Neural progenitor cell (in vitro differentiated cells): ENCODE results near the gene TTLL9. TPM values are rescaled to one million over a fixed set of nuclear protein-coding genes. Genes with fewer than 3 reads are reported as not detected.
A peak's percentile ranks its signal among the peaks of the same experiment; 100 is the strongest.

Experiments
- DNase-seq: peaks from one replicate; pipeline ENCODE4 v3.0.0-alpha.2; 2016; ENCODE audit warnings: low spot score
- H2AFZ ChIP-seq: fragments of 200-600 bp; sonication (generic); replicated peaks from 2 replicates; pipeline ENCODE4 v1.6.1; 2016; ENCODE audit warnings: antibody characterized with exemption
- H3F3A ChIP-seq: fragments of 200-600 bp; sonication (generic); 2 replicates; pipeline ENCODE4 v1.6.1; 2016; ENCODE audit warnings: antibody characterized with exemption, low read depth
- H3K27ac ChIP-seq: fragments of 200-600 bp; sonication (generic); 2 replicates; pipeline ENCODE4 v1.5.1; 2016; ENCODE audit warnings: mild to moderate bottlenecking
- H3K27me3 ChIP-seq: fragments of 200-600 bp; sonication (generic); 2 replicates; pipeline ENCODE4 v1.6.1; 2016; ENCODE audit warnings: mild to moderate bottlenecking, moderate library complexity
- H3K36me3 ChIP-seq: fragments of 200-600 bp; sonication (generic); 2 replicates; pipeline ENCODE4 v1.5.1; 2016
- H3K4me1 ChIP-seq: fragments of 200-600 bp; sonication (generic); 2 replicates; pipeline ENCODE4 v1.6.1; 2016; ENCODE audit warnings: mixed run types
- H3K4me2 ChIP-seq: fragments of 200-600 bp; sonication (generic); 2 replicates; pipeline ENCODE4 v1.6.1; 2016
- H3K4me3 ChIP-seq: fragments of 200-600 bp; sonication (generic); 2 replicates; pipeline ENCODE4 v1.5.1; 2016
- H3K79me2 ChIP-seq: fragments of 200-600 bp; sonication (generic); 2 replicates; pipeline ENCODE4 v1.6.1; 2016; ENCODE audit warnings: low read depth
- H3K9ac ChIP-seq: fragments of 200-600 bp; sonication (generic); 2 replicates; pipeline ENCODE4 v1.6.1; 2016
- H3K9me3 ChIP-seq: fragments of 200-600 bp; sonication (generic); 2 replicates; pipeline ENCODE4 v1.5.1; 2016; ENCODE audit warnings: low read depth
- H4K20me1 ChIP-seq: fragments of 200-600 bp; sonication (generic); 2 replicates; pipeline ENCODE4 v1.6.1; 2016; ENCODE audit warnings: low read depth
- H3K27ac Mint-ChIP-seq: 3 replicates; pipeline ENCODE4 v1.8.0; 2021; ENCODE audit warnings: mixed read lengths
- H3K27me3 Mint-ChIP-seq: 2 replicates; pipeline ENCODE4 v1.8.0; 2022; ENCODE audit warnings: low read depth, mild to moderate bottlenecking, inconsistent platforms, moderate library complexity, mixed read lengths; ENCODE audit not compliant: insufficient read depth
- H3K36me3 Mint-ChIP-seq: 3 replicates; pipeline ENCODE4 v1.8.0; 2021; ENCODE audit warnings: mixed read lengths
- H3K4me1 Mint-ChIP-seq: 3 replicates; pipeline ENCODE4 v1.8.0; 2021; ENCODE audit warnings: mixed read lengths
- H3K4me3 Mint-ChIP-seq: 3 replicates; pipeline ENCODE4 v1.8.0; 2021; ENCODE audit warnings: mild to moderate bottlenecking, moderate library complexity, mixed read lengths
- H3K9me3 Mint-ChIP-seq: 3 replicates; pipeline ENCODE4 v1.8.0; 2020; ENCODE audit warnings: mixed read lengths
- CTCF ChIP-seq: fragments of 200-600 bp; sonication (generic); IDR thresholded peaks from 2 replicates; pipeline ENCODE4 v1.5.1; 2017; ENCODE audit warnings: antibody characterized with exemption, mild to moderate bottlenecking
- EZH2 ChIP-seq: fragments of 200-600 bp; sonication (generic); IDR thresholded peaks from 2 replicates; pipeline ENCODE4 v1.6.1; 2017; ENCODE audit warnings: antibody characterized with exemption, mild to moderate bottlenecking, moderate library complexity
- EZH2phosphoT487 ChIP-seq: fragments of 200-600 bp; sonication (generic); IDR thresholded peaks from 2 replicates; pipeline ENCODE4 v1.6.1; 2017; ENCODE audit warnings: antibody characterized with exemption
- total RNA-seq: library from RNA; depleted of rRNA; stranded (reverse); fragments of >200 nt; gene quantifications from 2 replicates; pipeline ENCODE4 v1.2.3, GENCODE V29; 2015; ENCODE audit warnings: low replicate concordance

The TTLL9 gene
- total RNA-seq, 1 donor from 2014 or later, result not detected

- Mint-ChIP-seq H3K36me3 (no peaks in the 10 kb centered on the region), H3K4me3 (no peak overlapping the region), H3K27ac (peak overlapping the region; percentile 33), H3K9me3 (no peaks in the 10 kb centered on the region), H3K4me1 (peaks cover 24% of the 10 kb centered on the region), H3K27me3 (peaks cover 9% of the 10 kb centered on the region)
- no peaks in the 10 kb centered on the region for H3K79me2 ChIP-seq
- peaks cover 17% of the 10 kb centered on the region for H3K27me3 ChIP-seq
- no peaks in the 10 kb centered on the region for H4K20me1 ChIP-seq
- H3K4me3 ChIP-seq, result no peak overlapping the region
- no peak overlapping the region for H3K9ac ChIP-seq
- no peak overlapping the region for H2AFZ ChIP-seq
- TF ChIP-seq CTCF, result no peak
- TF ChIP-seq EZH2, result no peak
- TF ChIP-seq EZH2phosphoT487, result no peak
- H3K36me3 ChIP-seq, result no peaks in the 10 kb centered on the region
- no peaks in the 10 kb centered on the region for H3K9me3 ChIP-seq
- peaks cover 43% of the 10 kb centered on the region for H3K4me1 ChIP-seq
- peaks cover 6% of the 10 kb centered on the region for H3F3A ChIP-seq
- no peak overlapping the region for H3K4me2 ChIP-seq
- DNase-seq, result no peak
- no peak overlapping the region for H3K27ac ChIP-seq
Measured at GRCh38 chr20:31843881-31844280, 26.6 kb upstream of the TTLL9 start.

GRCh38 chr20:31844737-31845299, 25.6 kb upstream of the TTLL9 start:
- DNase-seq, result no peak
- no peaks in the 10 kb centered on the region for H3K36me3 Mint-ChIP-seq
- H3K9ac ChIP-seq, result no peak overlapping the region
- peaks cover 6% of the 10 kb centered on the region for H3F3A ChIP-seq
- H3K4me1 Mint-ChIP-seq, result peaks cover 24% of the 10 kb centered on the region
- H3K27me3 Mint-ChIP-seq, result peaks cover 9% of the 10 kb centered on the region
- H4K20me1 ChIP-seq, result no peaks in the 10 kb centered on the region
- no peaks in the 10 kb centered on the region for H3K9me3 ChIP-seq
- H3K27ac Mint-ChIP-seq, result no peak overlapping the region
- no peak overlapping the region for H3K27ac ChIP-seq
- no peak overlapping the region for H3K4me2 ChIP-seq
- no peak overlapping the region for H2AFZ ChIP-seq
- no peak overlapping the region for H3K4me3 ChIP-seq
- peaks cover 26% of the 10 kb centered on the region for H3K27me3 ChIP-seq
- H3K9me3 Mint-ChIP-seq, result no peaks in the 10 kb centered on the region
- no peak overlapping the region for H3K4me3 Mint-ChIP-seq
- peaks cover 43% of the 10 kb centered on the region for H3K4me1 ChIP-seq
- TF ChIP-seq EZH2 (no peak), EZH2phosphoT487 (no peak), CTCF (no peak)
- H3K79me2 ChIP-seq, result no peaks in the 10 kb centered on the region
- H3K36me3 ChIP-seq, result no peaks in the 10 kb centered on the region

GRCh38 chr20:31845300-31845863, 25.1 kb upstream of the TTLL9 start, which contains the start of gene FOXS1:
TSS of gene FOXS1 (minus strand) at chr20:31845604. CDS start at chr20:31845542, 62 bp downstream.
- Mint-ChIP-seq H3K4me3 (no peak within 1 kb of the TSS), H3K27me3 (peaks cover 9% of the 10 kb centered on the region), H3K27ac (no peak within 1 kb of the TSS), H3K36me3 (no peaks in the 10 kb centered on the region), H3K4me1 (peaks cover 24% of the 10 kb centered on the region), H3K9me3 (no peaks in the 10 kb centered on the region)
- TF ChIP-seq EZH2 (no peak), EZH2phosphoT487 (no peak), CTCF (no peak)
- peak within 1 kb of the TSS; percentile 44 for H3K4me2 ChIP-seq
- no peaks in the 10 kb centered on the region for H3K36me3 ChIP-seq
- H3K27me3 ChIP-seq, result peaks cover 32% of the 10 kb centered on the region
- H3K9me3 ChIP-seq, result no peaks in the 10 kb centered on the region
- no peaks in the 10 kb centered on the region for H4K20me1 ChIP-seq
- peaks cover 6% of the 10 kb centered on the region for H3F3A ChIP-seq
- peak within 1 kb of the TSS; percentile 27 for H3K27ac ChIP-seq
- H3K4me3 ChIP-seq, result no peak within 1 kb of the TSS
- peak; percentile 79 for DNase-seq
- H3K79me2 ChIP-seq, result no peaks in the 10 kb centered on the region
- peak within 1 kb of the TSS; percentile 65 for H2AFZ ChIP-seq
- H3K9ac ChIP-seq, result no peak within 1 kb of the TSS
- peaks cover 43% of the 10 kb centered on the region for H3K4me1 ChIP-seq
